Stimulated activated CD8-positive, alpha-beta memory T cell treated with anti-CD3 and anti-CD28 coated beads, Interleukin-7, amount 100 ng/mL, for 4 hours (primary cell): ENCODE data around the gene RNF4.
"Not testable (repeated sequence)": the region's sequence is repeated elsewhere in the genome, so short reads cannot be mapped to it uniquely, and the experiment has no call there.

ENCODE experiments used
- DNase-seq, 2 donors: peaks; one replicate each; pipeline ENCODE4 v3.0.0-alpha.2; 2020; ENCODE audit warnings: low read depth in 2 of 2

RNF4 gene

GRCh38 chr4:2457481-2458295 lies 11.2 kb upstream of the RNF4 start:
- DNase-seq, result no peak

- no peak for DNase-seq
These were observed 10.1 kb upstream of the RNF4 start for GRCh38 chr4:2458546-2459491.

- DNase-seq, result no peak
These were observed 9.1 kb upstream of the RNF4 start for GRCh38 chr4:2459589-2460349.

- no peak for DNase-seq
These were observed 7.5 kb upstream of the RNF4 start for GRCh38 chr4:2461246-2461960.

- DNase-seq, result peak in 1 of 2 donors; percentile 64
These were observed 6.5 kb upstream of the RNF4 start for GRCh38 chr4:2462218-2462991.

GRCh38 chr4:2462992-2463762 lies 5.7 kb upstream of the RNF4 start:
- DNase-seq, result no peak

- DNase-seq, result no peak
These were observed 3.9 kb upstream of the RNF4 start for GRCh38 chr4:2465032-2465431.

GRCh38 chr4:2465544-2465943 lies 3.4 kb upstream of the RNF4 start:
- not testable (repeated sequence) for DNase-seq

GRCh38 chr4:2469192-2469984 lies 482 bp downstream of the RNF4 start:
- DNase-seq, result peak; percentile 54 to 73

- no peak for DNase-seq
These were observed 1.9 kb downstream of the RNF4 start for GRCh38 chr4:2470791-2471190.

GRCh38 chr4:2472187-2472586 lies 3.3 kb downstream of the RNF4 start:
- no peak for DNase-seq

GRCh38 chr4:2478229-2478628 lies 9.3 kb downstream of the RNF4 start:
- DNase-seq, result no peak

GRCh38 chr4:2480649-2481048 lies 11.7 kb downstream of the RNF4 start:
- DNase-seq, result no peak

- no peak for DNase-seq
These were observed 13.3 kb downstream of the RNF4 start for GRCh38 chr4:2482192-2482591.

GRCh38 chr4:2482693-2483092 lies 13.8 kb downstream of the RNF4 start:
- no peak for DNase-seq

- DNase-seq, result no peak
These were observed 14.3 kb downstream of the RNF4 start for GRCh38 chr4:2483237-2483636.

- DNase-seq, result no peak
These were observed 15.3 kb downstream of the RNF4 start for GRCh38 chr4:2484185-2484584.

GRCh38 chr4:2484993-2485392 lies 16.1 kb downstream of the RNF4 start:
- peak; percentile 35 to 56 for DNase-seq

GRCh38 chr4:2485956-2486355 lies 17.1 kb downstream of the RNF4 start:
- DNase-seq, result no peak
